ENCODE results near the gene METTL1. TPM values are rescaled to one million over a fixed set of nuclear protein-coding genes. Genes with fewer than 3 reads are reported as not detected.

METTL1 gene
- total and polyA plus RNA-seq, 7 experiments from 2014 or later: 11.8 to 30.9 (median 16.0) TPM

- Mint-ChIP-seq H3K27me3 (no peaks in the 10 kb centered on the region), H3K27ac (peak overlapping the region; percentile 76 to 97 (median 86)), H3K9me3 (peaks cover 0 to 2% (median 0%) of the 10 kb centered on the region in 11 donors), H3K4me3 (peak overlapping the region; percentile 48 to 95 (median 72)), H3K36me3 (peaks cover 0 to 22% (median 13%) of the 10 kb centered on the region in 5 donors), H3K4me1 (peaks cover 28 to 64% (median 50%) of the 10 kb centered on the region in 7 donors)
- Histone ChIP-seq H3K9me3 (ENCODE audit: control insufficient read depth in 2 of 3, low read length in 3 of 3) (no peaks in the 10 kb centered on the region), H3K4me3 (ENCODE audit: low read length) (peak overlapping the region; percentile 73), H3K36me3 (ENCODE audit: control insufficient read depth in 2 of 3, insufficient read depth in 3 of 3, low read length in 3 of 3) (peaks cover 7 to 48% (median 8%) of the 10 kb centered on the region in 3 experiments), H3K4me1 (ENCODE audit: control insufficient read depth in 2 of 2, insufficient read depth in 2 of 2, low read length in 2 of 2) (peaks cover 35 to 36% of the 10 kb centered on the region in 2 donors), H3K27me3 (ENCODE audit: control insufficient read depth in 2 of 2, insufficient read depth in 2 of 2, low read length in 2 of 2) (no peaks in the 10 kb centered on the region), H3K27ac (ENCODE audit: low read depth, low read length) (peak overlapping the region; percentile 91)
- intact Hi-C loops (cut with micrococcal nuclease): no loop called here
- ATAC-seq (no peak), DNase-seq (no peak)
- POLR2A ChIA-PET: interaction anchor here (0.9 kb wide), 1 partner anchor 19 kb away, joined by 3 read pairs; no protein-coding TSS in a partner anchor
- CTCF ChIA-PET: no interaction called here
Observed at GRCh38 chr12:57739387-57739786, 32.5 kb downstream of the METTL1 start.

- ChIA-PET CTCF (no interaction called here), POLR2A (interaction anchor here (0.7 to 0.9 kb wide), 2 partner anchors 19 to 23 kb away, joined by 3 read pairs; no protein-coding TSS in a partner anchor)
- Histone ChIP-seq H3K36me3 (ENCODE audit: control insufficient read depth in 2 of 3, insufficient read depth in 3 of 3, low read length in 3 of 3) (peaks cover 13 to 55% (median 14%) of the 10 kb centered on the region in 3 experiments), H3K4me3 (ENCODE audit: low read length) (peak within 1 kb of the TSS; percentile 73), H3K9me3 (ENCODE audit: control insufficient read depth in 2 of 3, low read length in 3 of 3) (no peaks in the 10 kb centered on the region), H3K27ac (ENCODE audit: low read depth, low read length) (peak within 1 kb of the TSS; percentile 91), H3K27me3 (ENCODE audit: control insufficient read depth in 2 of 2, insufficient read depth in 2 of 2, low read length in 2 of 2) (no peaks in the 10 kb centered on the region), H3K4me1 (ENCODE audit: control insufficient read depth in 2 of 2, insufficient read depth in 2 of 2, low read length in 2 of 2) (peaks cover 29% of the 10 kb centered on the region in 2 donors)
- intact Hi-C loops (cut with micrococcal nuclease): no loop called here
- peak within 1 kb of the TSS; percentile 76 to 97 (median 86) for H3K27ac Mint-ChIP-seq
- H3K36me3 Mint-ChIP-seq: peaks cover 0 to 23% (median 15%) of the 10 kb centered on the region in 5 donors
- ATAC-seq: no peak
- H3K4me3 Mint-ChIP-seq: peak within 1 kb of the TSS; percentile 48 to 95 (median 72)
- H3K9me3 Mint-ChIP-seq: peaks cover 0 to 2% (median 0%) of the 10 kb centered on the region in 11 donors
- DNase-seq: no peak
- no peaks in the 10 kb centered on the region for H3K27me3 Mint-ChIP-seq
- peaks cover 23 to 58% (median 44%) of the 10 kb centered on the region in 7 donors for H3K4me1 Mint-ChIP-seq
Observed at GRCh38 chr12:57738661-57739237, 33.2 kb downstream of the METTL1 start, which contains the start of gene AGAP2. Gene AGAP2, minus strand, starts transcription at chr12:57738742. Its CDS starts 496 bp downstream, at chr12:57738246.

DNA sequence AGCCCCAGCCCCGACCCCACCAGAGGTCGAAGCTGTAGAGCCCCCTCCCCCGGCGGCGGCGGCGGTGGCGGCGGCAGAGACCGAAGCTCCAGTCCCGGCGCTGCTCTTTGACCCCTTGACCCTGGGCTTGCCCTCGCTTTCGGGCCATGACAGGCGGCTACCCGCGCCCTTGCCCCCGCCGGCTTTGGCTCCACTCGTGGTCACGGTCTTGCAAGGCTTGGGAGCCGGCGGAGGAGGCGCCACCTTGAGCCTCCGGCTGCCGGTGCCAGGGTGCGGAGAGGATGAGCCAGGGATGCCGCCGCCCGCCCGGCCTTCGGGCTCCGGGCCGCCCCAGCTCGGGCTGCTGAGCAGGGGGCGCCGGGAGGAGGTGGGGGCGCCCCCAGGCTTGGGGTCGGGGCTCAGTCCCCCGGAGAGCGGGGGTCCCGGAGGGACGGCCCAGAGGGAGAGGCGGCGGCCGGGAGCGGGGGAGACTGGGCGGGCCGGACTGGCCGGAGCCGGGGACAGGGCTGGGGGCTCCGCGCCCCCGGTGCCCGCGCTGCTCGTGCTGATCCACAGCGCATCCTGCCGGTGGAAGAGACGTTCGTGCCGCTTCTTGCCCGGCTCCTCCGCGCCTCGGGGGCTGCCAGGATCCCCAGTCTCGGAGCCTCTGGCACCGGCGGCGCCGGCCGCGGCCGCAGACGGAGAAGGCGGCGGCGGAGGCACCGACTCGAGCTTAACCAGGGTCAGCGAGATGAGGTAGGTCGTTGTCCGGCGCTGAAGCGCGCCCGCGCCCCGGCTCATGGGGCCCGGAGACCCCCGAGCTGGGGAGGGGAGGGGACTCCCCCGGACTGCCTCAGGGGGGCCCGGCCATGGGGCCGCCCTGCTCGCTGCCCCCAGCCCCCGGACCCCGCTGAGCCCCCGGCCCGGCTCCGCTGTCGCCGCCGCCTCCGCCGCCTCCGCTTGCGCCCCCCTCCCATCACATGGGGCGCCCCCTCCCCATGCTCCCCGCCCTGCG, 34.1 kb downstream of the METTL1 start:
- Histone ChIP-seq H3K4me1 (ENCODE audit: control insufficient read depth in 2 of 2, insufficient read depth in 2 of 2, low read length in 2 of 2) (peaks cover 23 to 28% of the 10 kb centered on the region in 2 donors), H3K4me3 (ENCODE audit: low read length) (no peak overlapping the region), H3K36me3 (ENCODE audit: control insufficient read depth in 2 of 3, insufficient read depth in 3 of 3, low read length in 3 of 3) (peaks cover 17 to 65% (median 21%) of the 10 kb centered on the region in 3 experiments), H3K27me3 (ENCODE audit: control insufficient read depth in 2 of 2, insufficient read depth in 2 of 2, low read length in 2 of 2) (no peaks in the 10 kb centered on the region), H3K27ac (ENCODE audit: low read depth, low read length) (no peak overlapping the region), H3K9me3 (ENCODE audit: control insufficient read depth in 2 of 3, low read length in 3 of 3) (no peaks in the 10 kb centered on the region)
- Mint-ChIP-seq H3K27me3 (no peaks in the 10 kb centered on the region), H3K36me3 (peaks cover 1 to 27% (median 15%) of the 10 kb centered on the region in 5 donors), H3K9me3 (peaks cover 0 to 2% (median 0%) of the 10 kb centered on the region in 11 donors), H3K4me1 (peaks cover 23 to 57% (median 41%) of the 10 kb centered on the region in 7 donors), H3K27ac (no peak overlapping the region), H3K4me3 (no peak overlapping the region)
- DNase-seq (no peak), ATAC-seq (no peak)
- ChIA-PET CTCF (no interaction called here), POLR2A (interaction anchor here (0.5 to 0.6 kb wide), 2 partner anchors 73 to 1718 kb away, joined by 4 to 6 read pairs; no protein-coding TSS in a partner anchor)
- intact Hi-C loops (cut with micrococcal nuclease): no loop called here

GRCh38 chr12:57736741-57737466, 35.0 kb downstream of the METTL1 start:
- Mint-ChIP-seq H3K4me3 (peak overlapping the region in 1 of 10 donors; percentile 50), H3K27me3 (no peaks in the 10 kb centered on the region), H3K9me3 (peaks cover 0 to 2% (median 0%) of the 10 kb centered on the region in 11 donors), H3K36me3 (peaks cover 4 to 36% (median 15%) of the 10 kb centered on the region in 5 donors), H3K27ac (peak overlapping the region in 7 of 9 donors; percentile 15 to 78 (median 36)), H3K4me1 (peaks cover 23 to 50% (median 36%) of the 10 kb centered on the region in 7 donors)
- no peak overlapping the region for H3K27ac ChIP-seq (ENCODE audit: low read depth, low read length)
- peaks cover 17 to 73% (median 23%) of the 10 kb centered on the region in 3 experiments for H3K36me3 ChIP-seq (ENCODE audit: control insufficient read depth in 2 of 3, insufficient read depth in 3 of 3, low read length in 3 of 3)
- H3K4me3 ChIP-seq (ENCODE audit: low read length): no peak overlapping the region
- intact Hi-C loops (cut with micrococcal nuclease): no loop called here
- no peaks in the 10 kb centered on the region for H3K9me3 ChIP-seq (ENCODE audit: control insufficient read depth in 2 of 3, low read length in 3 of 3)
- ATAC-seq (no peak), DNase-seq (no peak)
- peaks cover 16 to 22% of the 10 kb centered on the region in 2 donors for H3K4me1 ChIP-seq (ENCODE audit: control insufficient read depth in 2 of 2, insufficient read depth in 2 of 2, low read length in 2 of 2)
- H3K27me3 ChIP-seq (ENCODE audit: control insufficient read depth in 2 of 2, insufficient read depth in 2 of 2, low read length in 2 of 2): no peaks in the 10 kb centered on the region
- POLR2A ChIA-PET: interaction anchor here (0.6 kb wide), 1 partner anchor 1718 kb away, joined by 4 read pairs; no protein-coding TSS in a partner anchor
- CTCF ChIA-PET: interaction anchor here (0.6 kb wide), 1 partner anchor 65 kb away, joined by 3 read pairs; no protein-coding TSS in a partner anchor

GRCh38 chr12:57735952-57736740, 35.8 kb downstream of the METTL1 start:
- ChIA-PET POLR2A (no interaction called here), CTCF (interaction anchor here (0.6 kb wide), 1 partner anchor 66 kb away, joined by 3 read pairs; no protein-coding TSS in a partner anchor)
- H3K27ac ChIP-seq (ENCODE audit: low read depth, low read length): peak overlapping the region; percentile 38
- H3K27me3 ChIP-seq (ENCODE audit: control insufficient read depth in 2 of 2, insufficient read depth in 2 of 2, low read length in 2 of 2): no peaks in the 10 kb centered on the region
- H3K36me3 ChIP-seq (ENCODE audit: control insufficient read depth in 2 of 3, insufficient read depth in 3 of 3, low read length in 3 of 3): peaks cover 23 to 81% (median 27%) of the 10 kb centered on the region in 3 experiments
- H3K4me1 Mint-ChIP-seq: peaks cover 21 to 42% (median 32%) of the 10 kb centered on the region in 7 donors
- intact Hi-C loops (cut with micrococcal nuclease): no loop called here
- H3K4me1 ChIP-seq (ENCODE audit: control insufficient read depth in 2 of 2, insufficient read depth in 2 of 2, low read length in 2 of 2): peaks cover 16 to 22% of the 10 kb centered on the region in 2 donors
- H3K4me3 Mint-ChIP-seq: no peak overlapping the region
- peaks cover 0 to 2% (median 0%) of the 10 kb centered on the region in 11 donors for H3K9me3 Mint-ChIP-seq
- no peaks in the 10 kb centered on the region for H3K9me3 ChIP-seq (ENCODE audit: control insufficient read depth in 2 of 3, low read length in 3 of 3)
- peaks cover 9 to 42% (median 15%) of the 10 kb centered on the region in 5 donors for H3K36me3 Mint-ChIP-seq
- H3K4me3 ChIP-seq (ENCODE audit: low read length): no peak overlapping the region
- H3K27ac Mint-ChIP-seq: peak overlapping the region in 4 of 9 donors; percentile 23 to 78 (median 54)
- DNase-seq (no peak), ATAC-seq (no peak)
- no peaks in the 10 kb centered on the region for H3K27me3 Mint-ChIP-seq

Measured in naive thymus-derived CD4-positive, alpha-beta T cell (primary cell).